CD14-positive monocyte (primary cell): ENCODE data around the gene DLX5. TPM values are rescaled to one million over a fixed set of nuclear protein-coding genes. Genes with fewer than 3 reads are reported as not detected.

Source experiments
- DNase-seq, 3 donors: peaks; one replicate each; pipeline ENCODE4 v3.0.0-alpha.2; 2011 to 2022
- H2AFZ ChIP-seq: 2 replicates; pipeline ENCODE4 v1.6.0; 2012; ENCODE audit warnings: mild to moderate bottlenecking, low read depth, low read length, inconsistent platforms; ENCODE audit not compliant: insufficient read depth, poor library complexity, severe bottlenecking
- H3K27ac ChIP-seq, 2 donors: 1 replicate in 1 of 2; 2 replicates in 1 of 2; pipeline ENCODE4 v1.5.1; 2012 to 2013; ENCODE audit warnings: low read length in 2 of 2, control low read depth in 1 of 2, inconsistent platforms in 1 of 2, low read depth in 1 of 2, mild to moderate bottlenecking in 1 of 2
- H3K27me3 ChIP-seq, 2 donors: one replicate each; pipeline versions ENCODE4 v1.6.0 to v1.6.1; 2011 to 2013; ENCODE audit warnings: low read length in 2 of 2; ENCODE audit not compliant: control insufficient read depth in 2 of 2, insufficient read depth in 2 of 2
- H3K36me3 ChIP-seq, 2 donors: replicated peaks in 1 of 2; 1 replicate in 1 of 2; 2 replicates in 1 of 2; pipeline versions ENCODE4 v1.5.1 to v1.6.1; 2012 to 2013; ENCODE audit warnings: low read length in 2 of 2, control low read depth in 1 of 2, inconsistent platforms in 1 of 2, mild to moderate bottlenecking in 1 of 2; ENCODE audit not compliant: insufficient read depth in 2 of 2, control insufficient read depth in 1 of 2
- H3K4me1 ChIP-seq, 2 donors: 1 replicate in 1 of 2; 2 replicates in 1 of 2; pipeline versions ENCODE4 v1.5.1 to v1.6.1; 2012 to 2013; ENCODE audit warnings: low read length in 2 of 2, control low read depth in 1 of 2, inconsistent platforms in 1 of 2, mild to moderate bottlenecking in 1 of 2, moderate library complexity in 1 of 2; ENCODE audit not compliant: insufficient read depth in 2 of 2, control insufficient read depth in 1 of 2
- H3K4me2 ChIP-seq: replicated peaks from 2 replicates; pipeline ENCODE3; 2012; ENCODE audit warnings: low read length, moderate library complexity, mild to moderate bottlenecking; ENCODE audit not compliant: poor library complexity, severe bottlenecking; ENCODE audit errors: extremely low read depth
- H3K4me3 ChIP-seq, 3 experiments: fragments of 200-600 bp in 1 of 3; sonication (generic) in 1 of 3; replicated peaks in 1 of 3; 1 replicate in 2 of 3; 2 replicates in 1 of 3; pipeline ENCODE4 v1.5.1; 2011 to 2013; ENCODE audit warnings: low read length in 3 of 3, mild to moderate bottlenecking in 3 of 3, control low read depth in 2 of 3, low read depth in 2 of 3, inconsistent platforms in 1 of 3, moderate library complexity in 1 of 3
- H3K79me2 ChIP-seq: 2 replicates; pipeline ENCODE4 v1.6.0; 2012; ENCODE audit warnings: mild to moderate bottlenecking, control low read depth, inconsistent platforms, low read length, moderate library complexity; ENCODE audit not compliant: insufficient read depth
- H3K9ac ChIP-seq: 2 replicates; pipeline ENCODE4 v1.6.0; 2017; ENCODE audit warnings: low read length, mild to moderate bottlenecking; ENCODE audit not compliant: insufficient read depth, poor library complexity, severe bottlenecking
- H3K9me3 ChIP-seq, 2 donors: replicated peaks in 1 of 2; 1 replicate in 1 of 2; 2 replicates in 1 of 2; pipeline versions ENCODE4 v1.5.1 to v1.6.1; 2012 to 2013; ENCODE audit warnings: low read length in 2 of 2, control low read depth in 1 of 2; ENCODE audit not compliant: control insufficient read depth in 1 of 2, insufficient read depth in 1 of 2
- H4K20me1 ChIP-seq: 2 replicates; pipeline ENCODE4 v1.6.0; 2012; ENCODE audit warnings: mild to moderate bottlenecking, low read length, control low read depth, moderate library complexity; ENCODE audit not compliant: insufficient read depth
- H3K27ac Mint-ChIP-seq, 7 donors: one replicate each; pipeline ENCODE4 v1.8.0; 2020; ENCODE audit warnings: mild to moderate bottlenecking in 7 of 7, mixed read lengths in 7 of 7, moderate library complexity in 6 of 7, inconsistent platforms in 2 of 7
- H3K27me3 Mint-ChIP-seq, 3 donors: one replicate each; pipeline ENCODE4 v1.8.0; 2021 to 2022; ENCODE audit warnings: low read depth in 3 of 3, mild to moderate bottlenecking in 3 of 3, mixed read lengths in 3 of 3, moderate library complexity in 3 of 3, inconsistent platforms in 1 of 3
- H3K36me3 Mint-ChIP-seq, 2 donors: one replicate each; pipeline ENCODE4 v1.8.0; 2020; ENCODE audit warnings: mixed read lengths in 2 of 2, inconsistent platforms in 1 of 2, mild to moderate bottlenecking in 1 of 2
- H3K4me1 Mint-ChIP-seq: one replicate; pipeline ENCODE4 v1.8.0; 2020; ENCODE audit warnings: mild to moderate bottlenecking, mixed read lengths
- H3K4me3 Mint-ChIP-seq, 2 donors: one replicate each; pipeline ENCODE4 v1.8.0; 2020; ENCODE audit warnings: mild to moderate bottlenecking in 2 of 2, mixed read lengths in 2 of 2, moderate library complexity in 1 of 2
- H3K9me3 Mint-ChIP-seq, 7 donors: one replicate each; pipeline ENCODE4 v1.8.0; 2020 to 2022; ENCODE audit warnings: mixed read lengths in 7 of 7, mild to moderate bottlenecking in 6 of 7, moderate library complexity in 6 of 7, inconsistent platforms in 2 of 7
- WGBS: methylation state at CpG from one replicate; pipeline ENCODE4 v1.1.5; 2013; ENCODE audit warnings: missing lambda C conversion rate; ENCODE audit not compliant: insufficient coverage; 5-methylcytosine and 5-hydroxymethylcytosine counted together
- intact Hi-C, 2 donors: fragments of 100-400 bp; cut with micrococcal nuclease; formaldehyde crosslinking; loops; one replicate each; pipeline versions ENCODE4 v1.15.0 to v1.15.1; 2023
- polyA plus RNA-seq, 3 donors: library from polyadenylated mRNA; depleted of rRNA in 1 of 3; unstranded in 2 of 3; stranded (reverse) in 1 of 3; fragments of 300-500 nt in 2 of 3; fragments of >200 nt in 1 of 3; fragmentation: Illumina TruSeq in 2 of 3; gene quantifications; 1 replicate in 2 of 3; 2 replicates in 1 of 3; pipeline ENCODE4 v1.2.3, GENCODE V29; 2012 to 2021
- TF ChIP-seq, protein P1 (sequence below): fragments of 200-600 bp; IDR thresholded peaks from one replicate; pipeline ENCODE4 v1.8.0; 2022; ENCODE audit warnings: antibody characterized with exemption, mild to moderate bottlenecking

DLX5 gene
- polyA plus RNA-seq, 3 donors = not detected

DNA sequence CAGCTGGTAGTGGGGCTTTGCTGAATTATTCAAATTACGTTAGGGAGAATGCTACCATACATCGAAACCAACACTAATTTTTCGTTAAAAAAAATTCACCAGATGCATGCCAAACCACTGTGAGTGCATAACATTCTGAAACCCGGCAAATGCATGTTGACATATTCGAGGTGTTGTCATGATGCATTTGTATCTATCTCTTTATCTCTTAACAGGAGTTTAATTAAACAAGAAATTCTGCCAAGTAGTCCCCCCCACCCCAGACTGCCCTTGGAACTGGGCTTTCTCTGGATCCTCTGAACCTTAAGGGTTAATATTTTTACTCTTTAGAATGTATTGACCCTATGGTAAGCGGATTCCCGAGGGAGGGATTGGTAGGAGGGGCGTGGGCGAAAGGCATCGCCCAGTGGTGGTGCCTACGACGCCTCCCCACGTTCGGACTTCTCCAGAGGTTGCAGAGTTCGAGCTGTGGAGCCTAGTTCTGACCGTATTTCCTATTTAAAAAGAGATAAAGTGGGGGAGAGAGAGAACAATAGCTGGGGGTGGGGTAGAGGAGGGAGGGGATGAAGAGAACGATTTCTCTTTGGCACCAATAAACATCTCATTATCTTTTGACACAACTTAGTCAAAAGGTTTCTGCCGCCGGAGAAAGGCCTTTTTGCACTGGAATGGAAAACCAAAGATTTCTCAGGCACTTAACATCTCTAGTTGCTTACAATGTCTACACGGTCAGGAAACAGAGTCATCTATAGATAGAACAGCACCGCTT lies 12.1 kb downstream of the DLX5 start:
- no peak for DNase-seq
- Mint-ChIP-seq H3K4me3 (peak overlapping the region in 1 of 2 donors; percentile 53), H3K27ac (no peak overlapping the region), H3K4me1 (no peaks in the 10 kb centered on the region), H3K9me3 (peaks cover 0 to 28% (median 21%) of the 10 kb centered on the region in 7 donors), H3K36me3 (peaks cover 0 to 3% of the 10 kb centered on the region in 2 donors), H3K27me3 (peaks cover 95 to 98% (median 97%) of the 10 kb centered on the region in 3 donors)
- 11% methylated on average over 10 of the region's 21 CpGs for WGBS
- no peaks in the 10 kb centered on the region for H3K4me1 ChIP-seq
- no peak overlapping the region for H3K27ac ChIP-seq
- no peak overlapping the region for H3K4me3 ChIP-seq
- H3K79me2 ChIP-seq = no peaks in the 10 kb centered on the region
- peaks cover 93 to 100% of the 10 kb centered on the region in 2 donors for H3K27me3 ChIP-seq
- TF ChIP-seq, protein P1, sequence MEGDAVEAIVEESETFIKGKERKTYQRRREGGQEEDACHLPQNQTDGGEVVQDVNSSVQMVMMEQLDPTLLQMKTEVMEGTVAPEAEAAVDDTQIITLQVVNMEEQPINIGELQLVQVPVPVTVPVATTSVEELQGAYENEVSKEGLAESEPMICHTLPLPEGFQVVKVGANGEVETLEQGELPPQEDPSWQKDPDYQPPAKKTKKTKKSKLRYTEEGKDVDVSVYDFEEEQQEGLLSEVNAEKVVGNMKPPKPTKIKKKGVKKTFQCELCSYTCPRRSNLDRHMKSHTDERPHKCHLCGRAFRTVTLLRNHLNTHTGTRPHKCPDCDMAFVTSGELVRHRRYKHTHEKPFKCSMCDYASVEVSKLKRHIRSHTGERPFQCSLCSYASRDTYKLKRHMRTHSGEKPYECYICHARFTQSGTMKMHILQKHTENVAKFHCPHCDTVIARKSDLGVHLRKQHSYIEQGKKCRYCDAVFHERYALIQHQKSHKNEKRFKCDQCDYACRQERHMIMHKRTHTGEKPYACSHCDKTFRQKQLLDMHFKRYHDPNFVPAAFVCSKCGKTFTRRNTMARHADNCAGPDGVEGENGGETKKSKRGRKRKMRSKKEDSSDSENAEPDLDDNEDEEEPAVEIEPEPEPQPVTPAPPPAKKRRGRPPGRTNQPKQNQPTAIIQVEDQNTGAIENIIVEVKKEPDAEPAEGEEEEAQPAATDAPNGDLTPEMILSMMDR = no peak
- no peak overlapping the region for H2AFZ ChIP-seq
- no peak overlapping the region for H3K4me2 ChIP-seq
- H3K9ac ChIP-seq = no peak overlapping the region
- intact Hi-C loops = no loop called here
- H3K36me3 ChIP-seq = no peaks in the 10 kb centered on the region
- H4K20me1 ChIP-seq = no peaks in the 10 kb centered on the region
- H3K9me3 ChIP-seq = peaks cover 0 to 80% of the 10 kb centered on the region in 2 donors

DNA sequence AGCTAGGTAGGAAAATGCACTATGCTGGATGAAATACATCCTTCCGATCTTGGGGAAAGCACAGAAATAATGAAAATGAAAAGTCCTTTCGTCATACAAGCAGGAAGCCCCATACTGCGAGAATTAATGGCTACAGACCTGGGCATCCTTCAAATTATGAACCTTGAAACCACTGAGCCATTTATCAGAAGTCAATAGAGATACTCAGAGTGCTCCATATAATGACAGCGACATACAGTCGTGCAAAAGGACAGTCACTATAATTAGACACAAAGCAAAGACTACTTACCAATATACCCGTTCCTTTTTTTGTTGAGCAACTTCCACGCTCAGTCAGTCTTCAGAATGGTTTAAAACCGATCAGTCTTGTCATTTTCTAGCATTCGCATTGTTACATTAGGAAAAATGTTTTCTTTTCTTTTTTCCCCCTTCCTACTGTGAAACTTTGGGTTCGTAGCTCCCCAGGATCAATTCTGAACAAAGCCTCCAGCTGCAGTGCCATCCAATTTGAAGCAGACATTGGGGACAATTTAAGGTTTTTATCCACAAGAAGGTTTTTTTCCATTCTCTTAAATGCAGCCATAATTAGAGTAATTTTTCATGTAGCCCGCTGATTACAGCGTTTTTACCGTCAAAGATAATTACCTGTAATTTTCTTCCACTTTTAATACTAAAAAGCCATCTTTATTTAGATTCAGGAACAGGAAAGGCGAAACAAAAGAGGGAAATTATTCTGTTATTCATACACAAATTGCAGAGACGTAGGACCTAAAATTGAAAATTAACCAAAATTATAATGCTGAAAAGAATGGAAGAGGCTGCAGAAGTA lies 12.9 kb downstream of the DLX5 start:
- Histone ChIP-seq H3K27me3 (peaks cover 96 to 100% of the 10 kb centered on the region in 2 donors), H3K9ac (no peak overlapping the region), H3K4me3 (no peak overlapping the region), H3K4me1 (no peaks in the 10 kb centered on the region), H4K20me1 (no peaks in the 10 kb centered on the region), H3K4me2 (no peak overlapping the region), H3K79me2 (no peaks in the 10 kb centered on the region), H2AFZ (no peak overlapping the region), H3K36me3 (no peaks in the 10 kb centered on the region), H3K9me3 (peaks cover 0 to 81% of the 10 kb centered on the region in 2 donors), H3K27ac (no peak overlapping the region)
- H3K9me3 Mint-ChIP-seq = peaks cover 0 to 30% (median 22%) of the 10 kb centered on the region in 7 donors
- H3K27me3 Mint-ChIP-seq = peaks cover 95 to 98% (median 97%) of the 10 kb centered on the region in 3 donors
- DNase-seq = no peak
- intact Hi-C loops = no loop called here
- peak overlapping the region in 1 of 2 donors; percentile 76 for H3K4me3 Mint-ChIP-seq
- H3K27ac Mint-ChIP-seq = no peak overlapping the region
- no peaks in the 10 kb centered on the region for H3K36me3 Mint-ChIP-seq
- 18% methylated on average over 6 of the region's 15 CpGs for WGBS
- H3K4me1 Mint-ChIP-seq = peaks cover 2% of the 10 kb centered on the region
- TF ChIP-seq, protein P1 = no peak
